NT2/D1 (cell line): Measurements from ENCODE around the gene TMEM151A.

ENCODE experiments used
- SUZ12 ChIP-seq: IDR thresholded peaks from 2 replicates; pipeline ENCODE4 v1.6.1; 2011; ENCODE audit not compliant: insufficient read length, insufficient read depth; ENCODE audit errors: extremely low read depth
- YY1 ChIP-seq: IDR thresholded peaks from 2 replicates; pipeline ENCODE4 v1.6.1; 2011; ENCODE audit not compliant: insufficient read length, insufficient read depth
- ZNF274 ChIP-seq: IDR thresholded peaks from 2 replicates; pipeline ENCODE4 v1.6.1; 2011; ENCODE audit warnings: mild to moderate bottlenecking, low read depth, low read length

- TF ChIP-seq SUZ12, result no peak
- TF ChIP-seq ZNF274, result no peak
- no peak for TF ChIP-seq YY1
Observed at GRCh38 chr11:66286699-66287098, 5.0 kb upstream of the TMEM151A start.
